Kidney (tissue), 14 donors: ENCODE measurements around the gene ELMO2. TPM values are rescaled to one million over a fixed set of nuclear protein-coding genes. Genes with fewer than 3 reads are reported as not detected.

Experiments used
- DNase-seq, 5 donors: peaks; one replicate each; pipeline ENCODE4 v3.0.0-alpha.2; 2013 to 2020
- FAIRE-seq: peaks from 2 replicates; lab custom pipeline; 2012; peaks lifted over from hg19 to GRCh38; lab: Jason Lieb, UNC
- H3K27ac ChIP-seq, 2 donors: one replicate each; pipeline ENCODE4 v1.7.0; 2013; ENCODE audit warnings: low read depth in 2 of 2, low read length in 2 of 2, inconsistent platforms in 1 of 2
- H3K27me3 ChIP-seq: one replicate; pipeline ENCODE4 v1.7.1; 2013; ENCODE audit warnings: low read length, inconsistent platforms; ENCODE audit not compliant: control insufficient read depth, insufficient read depth
- H3K36me3 ChIP-seq, 3 donors: one replicate each; pipeline versions ENCODE4 v1.7.0 to v1.7.1; 2013; ENCODE audit warnings: low read length in 3 of 3, control low read depth in 1 of 3, inconsistent platforms in 1 of 3; ENCODE audit not compliant: insufficient read depth in 3 of 3, control insufficient read depth in 2 of 3
- H3K4me1 ChIP-seq, 3 donors: one replicate each; pipeline versions ENCODE4 v1.7.0 to v1.7.1; 2013; ENCODE audit warnings: low read length in 3 of 3, inconsistent platforms in 1 of 3, low read depth in 1 of 3; ENCODE audit not compliant: control insufficient read depth in 2 of 3, insufficient read depth in 2 of 3
- H3K4me3 ChIP-seq, 3 donors: one replicate each; pipeline versions ENCODE4 v1.7.0 to v1.8.1; 2013; ENCODE audit warnings: low read length in 3 of 3, control low read depth in 1 of 3, inconsistent platforms in 1 of 3
- H3K9ac ChIP-seq, 3 donors: one replicate each; pipeline versions ENCODE4 v1.7.0 to v1.7.1; 2013; ENCODE audit warnings: low read length in 3 of 3, control low read depth in 1 of 3, inconsistent platforms in 1 of 3
- H3K9me3 ChIP-seq, 3 donors: one replicate each; pipeline versions ENCODE4 v1.7.0 to v1.7.1; 2013; ENCODE audit warnings: low read length in 3 of 3, control low read depth in 1 of 3, inconsistent platforms in 1 of 3; ENCODE audit not compliant: control insufficient read depth in 2 of 3, insufficient read depth in 1 of 3
- intact Hi-C: fragments of 100-400 bp; cut with DNase I; formaldehyde crosslinking; loops from one replicate; pipeline ENCODE4 v1.11.1; 2022
- polyA plus RNA-seq: library from polyadenylated mRNA; stranded (reverse); fragments of 350-450 nt; fragmentation: Illumina TruSeq; extraction: RNeasy Lipid Tissue Mini Kit (QIAGEN cat#74804); gene quantifications from one replicate; pipeline ENCODE4 v1.2.3, GENCODE V29; 2014; ENCODE audit warnings: low read depth, low replicate concordance; ENCODE audit not compliant: insufficient read depth
- total RNA-seq: library from RNA; stranded (reverse); fragmentation: NEBNext Ultra II Directional; extraction: Animal tissue kit (Norgen Biotek cat#: 25700); gene quantifications from one replicate; pipeline ENCODE4 v1.2.1, GENCODE V29; 2021
- TF ChIP-seq, protein P1 (sequence below): IDR thresholded peaks from 3 replicates; pipeline ENCODE4 v1.5.1; 2012; ENCODE audit warnings: mild to moderate bottlenecking, moderate library complexity, borderline replicate concordance; ENCODE audit not compliant: insufficient read depth; ENCODE audit errors: extremely low read depth
- donor health status: control.
- donor health status: control.
- donor health status: control.
- donor health status: control.
- donor health status: control.
- donor health status: DM: yes; HTN: yes; CAD: no.
- donor health status: Normal renal cell carcinoma (clear cell type).

Gene ELMO2
- total and polyA plus RNA-seq, 2 donors from 2014 or later: 21.0 to 43.0 TPM

DNA sequence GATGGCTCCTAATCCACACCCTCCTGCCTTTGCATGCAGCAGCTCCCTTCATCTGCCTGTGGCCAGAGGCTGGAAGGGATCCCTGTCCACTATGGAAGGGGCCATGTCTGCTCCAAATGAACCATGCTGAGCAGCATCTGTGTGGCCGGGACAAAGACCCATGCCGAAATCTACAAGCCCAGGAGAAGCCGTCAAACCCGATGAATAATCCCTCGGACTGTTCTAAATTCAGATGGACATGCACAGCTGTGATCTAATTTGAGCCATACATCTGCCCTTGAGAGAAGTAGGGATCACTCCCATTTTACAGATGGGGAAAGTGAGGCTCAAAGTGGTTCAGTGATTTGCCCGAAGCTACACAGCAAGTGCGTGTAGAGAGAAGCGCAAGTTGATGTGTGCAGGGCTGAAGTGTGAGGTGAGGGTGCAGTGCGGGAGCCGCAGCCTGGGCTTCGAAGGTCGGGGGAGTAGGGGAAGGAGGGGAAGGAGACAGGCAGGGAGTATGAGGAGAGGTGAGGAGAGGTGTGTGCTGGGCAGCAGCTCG, 75.5 kb downstream of the ELMO2 start:
- Histone ChIP-seq H3K27me3 (no peaks in the 10 kb centered on the region), H3K27ac (no peak overlapping the region)

DNA sequence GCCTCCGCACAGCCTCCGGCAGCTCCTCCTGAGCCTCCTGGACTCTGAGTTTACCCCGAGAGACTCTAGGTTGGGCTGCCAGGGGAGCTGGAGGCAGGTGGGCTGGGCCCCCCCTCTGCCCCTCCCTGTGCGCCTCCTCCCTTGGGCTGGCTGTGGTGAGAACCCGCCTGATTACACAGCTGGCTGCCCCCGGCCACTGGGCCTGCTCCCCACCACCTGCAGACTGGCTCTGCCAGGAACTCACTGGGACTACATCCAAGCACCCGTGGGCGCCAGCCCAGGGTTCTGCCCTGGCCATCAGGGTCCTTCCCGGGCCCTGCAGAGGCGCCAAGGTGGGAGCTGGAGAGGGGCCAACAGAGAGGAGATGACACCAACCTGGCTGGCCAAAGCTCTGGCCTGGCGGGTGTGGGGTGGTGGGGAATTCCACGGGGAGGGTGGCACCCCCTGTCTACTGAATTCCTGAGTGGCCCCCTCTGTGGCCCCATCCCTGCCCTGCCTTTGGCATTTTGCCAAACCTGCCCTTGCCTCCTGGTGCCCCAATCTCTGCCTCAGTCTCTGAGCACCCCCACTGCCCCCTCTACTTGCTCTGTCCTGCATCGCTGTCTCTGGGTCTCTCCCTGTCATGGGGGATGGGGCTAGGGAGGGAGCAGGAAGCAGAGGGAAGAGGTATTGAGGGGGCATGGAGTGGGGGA, 76.2 kb downstream of the ELMO2 start:
- Histone ChIP-seq H3K36me3 (no peaks in the 10 kb centered on the region), H3K4me1 (peaks cover 0 to 2% (median 0%) of the 10 kb centered on the region in 3 donors), H3K9me3 (no peaks in the 10 kb centered on the region), H3K27me3 (no peaks in the 10 kb centered on the region), H3K27ac (no peak overlapping the region), H3K4me3 (no peak overlapping the region), H3K9ac (no peak overlapping the region)
- FAIRE-seq: no peak
- TF ChIP-seq, protein P1, sequence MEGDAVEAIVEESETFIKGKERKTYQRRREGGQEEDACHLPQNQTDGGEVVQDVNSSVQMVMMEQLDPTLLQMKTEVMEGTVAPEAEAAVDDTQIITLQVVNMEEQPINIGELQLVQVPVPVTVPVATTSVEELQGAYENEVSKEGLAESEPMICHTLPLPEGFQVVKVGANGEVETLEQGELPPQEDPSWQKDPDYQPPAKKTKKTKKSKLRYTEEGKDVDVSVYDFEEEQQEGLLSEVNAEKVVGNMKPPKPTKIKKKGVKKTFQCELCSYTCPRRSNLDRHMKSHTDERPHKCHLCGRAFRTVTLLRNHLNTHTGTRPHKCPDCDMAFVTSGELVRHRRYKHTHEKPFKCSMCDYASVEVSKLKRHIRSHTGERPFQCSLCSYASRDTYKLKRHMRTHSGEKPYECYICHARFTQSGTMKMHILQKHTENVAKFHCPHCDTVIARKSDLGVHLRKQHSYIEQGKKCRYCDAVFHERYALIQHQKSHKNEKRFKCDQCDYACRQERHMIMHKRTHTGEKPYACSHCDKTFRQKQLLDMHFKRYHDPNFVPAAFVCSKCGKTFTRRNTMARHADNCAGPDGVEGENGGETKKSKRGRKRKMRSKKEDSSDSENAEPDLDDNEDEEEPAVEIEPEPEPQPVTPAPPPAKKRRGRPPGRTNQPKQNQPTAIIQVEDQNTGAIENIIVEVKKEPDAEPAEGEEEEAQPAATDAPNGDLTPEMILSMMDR: no peak
- intact Hi-C loops: no loop called here
- peak in 1 of 5 donors; percentile 94 for DNase-seq

More for the DNA sequence above, 75.5 kb downstream of the ELMO2 start:
- DNase-seq: no peak
- H3K36me3 ChIP-seq: no peaks in the 10 kb centered on the region
- no peaks in the 10 kb centered on the region for H3K9me3 ChIP-seq
- intact Hi-C loops: no loop called here
- H3K4me3 ChIP-seq: no peak overlapping the region
- FAIRE-seq: no peak
- TF ChIP-seq, protein P1: no peak
- H3K9ac ChIP-seq: no peak overlapping the region
- peaks cover 0 to 2% (median 0%) of the 10 kb centered on the region in 3 donors for H3K4me1 ChIP-seq

DNA sequence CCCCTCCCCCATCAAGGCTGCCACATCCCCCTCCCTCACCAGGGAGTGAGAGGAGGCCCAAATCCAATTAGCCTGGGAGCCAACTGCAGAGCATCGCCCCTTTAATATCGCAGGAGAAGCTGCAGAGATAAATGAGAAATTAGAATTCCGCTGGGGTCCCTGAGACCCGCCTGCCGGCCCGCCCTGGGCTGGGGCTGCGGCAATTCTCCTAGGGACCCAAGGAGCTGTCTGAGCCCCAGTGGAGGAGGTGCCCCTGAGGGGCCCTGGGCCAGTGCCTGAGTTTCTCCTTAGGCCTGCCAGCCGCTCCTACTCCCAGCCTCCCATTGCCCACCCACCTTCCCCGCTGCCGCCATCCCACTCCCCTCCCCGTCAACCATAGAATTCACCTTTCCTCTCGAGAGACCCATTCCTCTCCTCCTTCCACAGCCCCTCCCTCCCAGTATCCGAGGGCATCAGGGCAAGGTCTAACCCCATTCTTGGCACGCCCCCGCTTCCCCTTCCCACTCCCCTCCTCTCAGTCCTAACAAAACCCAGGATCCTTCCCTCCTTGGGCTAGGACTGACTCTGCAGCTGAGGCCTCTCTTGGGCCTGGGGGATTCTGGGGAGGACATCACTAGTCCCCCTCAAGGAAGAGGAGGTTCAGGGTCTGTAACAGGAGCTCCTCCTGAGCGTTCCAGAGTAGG, 78.1 kb downstream of the ELMO2 start:
- H3K4me3 ChIP-seq: no peak overlapping the region
- intact Hi-C loops: no loop called here
- no peak overlapping the region for H3K27ac ChIP-seq
- H3K4me1 ChIP-seq: peaks cover 0 to 2% (median 0%) of the 10 kb centered on the region in 3 donors
- no peaks in the 10 kb centered on the region for H3K27me3 ChIP-seq
- no peaks in the 10 kb centered on the region for H3K9me3 ChIP-seq
- no peaks in the 10 kb centered on the region for H3K36me3 ChIP-seq
- no peak overlapping the region for H3K9ac ChIP-seq
- no peak for FAIRE-seq
- TF ChIP-seq, protein P1: no peak
- no peak for DNase-seq
